HL-60/S4 treated with phorbol 12-myristate 13-acetate at 8.2 ng/mL for 4 days and 3 days (cell line): ENCODE results near the gene MTR.

ENCODE experiments used
- in situ Hi-C: fragments of 300-500 bp; cut with MboI; formaldehyde crosslinking; loops from 2 replicates; pipeline ENCODE4 v1.15.0; 2022; ENCODE audit warnings: low sequenced_read_pairs

Gene MTR

GRCh38 chr1:236947794-236948193 lies 152.7 kb downstream of the MTR start:
- in situ Hi-C loops, result no loop called here

- in situ Hi-C loops, result no loop called here
These were observed 153.3 kb downstream of the MTR start for GRCh38 chr1:236948381-236948780.

- in situ Hi-C loops, result no loop called here
These were observed 153.9 kb downstream of the MTR start for GRCh38 chr1:236948996-236949395.

- in situ Hi-C loops, result no loop called here
These were observed 155.3 kb downstream of the MTR start for GRCh38 chr1:236950365-236950764.

- in situ Hi-C loops, result no loop called here
These were observed 156.6 kb downstream of the MTR start for GRCh38 chr1:236951672-236952071.

GRCh38 chr1:236952246-236953003 lies 157.3 kb downstream of the MTR start:
- in situ Hi-C loops, result no loop called here

- in situ Hi-C loops, result no loop called here
These were observed 158.1 kb downstream of the MTR start for GRCh38 chr1:236953151-236953700.
